Neuron (in vitro differentiated cells): ENCODE results near the gene MYLK4.
A peak's percentile ranks its signal among the peaks of the same experiment; 100 is the strongest.
"Not testable (repeated sequence)": the region's sequence is repeated elsewhere in the genome, so short reads cannot be mapped to it uniquely, and the experiment has no call there.

Source experiments
- H2AFZ ChIP-seq: one replicate; pipeline ENCODE4 v1.6.1; 2013; ENCODE audit warnings: low read depth, mild to moderate bottlenecking, inconsistent platforms, low read length, moderate library complexity
- H3K27me3 ChIP-seq: one replicate; pipeline ENCODE4 v1.6.1; 2013; ENCODE audit warnings: low read length; ENCODE audit not compliant: insufficient read depth
- H3K36me3 ChIP-seq: one replicate; pipeline ENCODE4 v1.6.1; 2013; ENCODE audit warnings: low read length; ENCODE audit not compliant: insufficient read depth
- H3K4me1 ChIP-seq: one replicate; pipeline ENCODE4 v1.6.1; 2013; ENCODE audit warnings: low read length; ENCODE audit not compliant: insufficient read depth
- H3K4me3 ChIP-seq: 2 replicates; pipeline ENCODE4 v1.5.1; 2013; ENCODE audit warnings: mild to moderate bottlenecking, low read length, moderate library complexity
- H3K9me3 ChIP-seq: one replicate; pipeline ENCODE4 v1.6.1; 2013; ENCODE audit warnings: low read length

Gene MYLK4

DNA sequence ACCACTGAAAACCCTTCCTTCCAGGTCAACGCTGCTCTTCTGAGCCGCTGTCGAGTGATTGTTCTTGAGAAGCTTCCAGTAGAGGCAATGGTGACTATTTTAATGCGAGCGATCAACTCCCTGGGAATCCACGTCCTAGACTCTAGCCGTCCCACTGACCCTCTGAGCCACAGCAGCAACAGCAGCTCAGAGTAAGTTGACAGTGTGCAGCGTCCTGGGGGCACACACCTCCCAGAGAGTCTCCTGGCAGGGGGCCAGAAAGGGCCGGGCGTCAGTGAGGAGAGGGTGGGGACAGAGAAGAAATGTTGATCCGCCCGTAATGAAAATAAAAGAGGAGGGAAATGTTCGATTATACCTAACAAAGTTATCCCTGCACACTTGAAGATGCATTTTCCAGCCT, 19.4 kb upstream of the MYLK4 start:
- Histone ChIP-seq H3K27me3 (no peaks in the 10 kb centered on the region), H3K4me1 (peaks cover 14% of the 10 kb centered on the region), H2AFZ (no peak overlapping the region), H3K4me3 (no peak overlapping the region), H3K9me3 (peaks cover 6% of the 10 kb centered on the region), H3K36me3 (peaks cover 40% of the 10 kb centered on the region)

DNA sequence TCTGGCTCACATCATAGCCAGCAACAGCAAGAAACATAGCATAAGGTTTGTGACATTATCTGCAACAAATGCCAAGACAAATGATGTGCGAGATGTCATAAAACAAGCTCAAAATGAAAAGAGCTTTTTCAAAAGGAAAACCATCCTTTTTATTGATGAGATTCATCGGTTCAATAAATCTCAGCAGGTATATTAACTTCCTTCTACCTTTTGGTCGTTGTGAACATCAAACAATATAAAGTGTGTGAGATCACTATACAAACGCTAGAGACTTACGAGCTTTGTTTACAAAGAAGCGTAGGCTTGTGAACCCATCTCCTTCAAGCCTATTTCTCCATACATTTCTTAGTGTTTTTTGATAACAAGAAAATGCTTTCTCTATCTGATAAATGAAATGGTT, 18.0 kb upstream of the MYLK4 start:
- Histone ChIP-seq H3K4me3 (no peak overlapping the region), H3K4me1 (peaks cover 18% of the 10 kb centered on the region), H3K36me3 (peaks cover 30% of the 10 kb centered on the region), H3K9me3 (peaks cover 3% of the 10 kb centered on the region), H2AFZ (no peak overlapping the region), H3K27me3 (no peaks in the 10 kb centered on the region)

- Histone ChIP-seq H3K4me3 (peak overlapping the region; percentile 69), H3K36me3 (peaks cover 23% of the 10 kb centered on the region), H3K27me3 (no peaks in the 10 kb centered on the region), H2AFZ (no peak overlapping the region), H3K4me1 (peaks cover 18% of the 10 kb centered on the region), H3K9me3 (peaks cover 3% of the 10 kb centered on the region)
These were observed 17.2 kb upstream of the MYLK4 start for GRCh38 chr6:2767657-2768524.

- Histone ChIP-seq H3K4me3 (peak overlapping the region; percentile 69), H3K9me3 (peaks cover 3% of the 10 kb centered on the region), H3K4me1 (peaks cover 18% of the 10 kb centered on the region), H3K36me3 (peaks cover 18% of the 10 kb centered on the region), H3K27me3 (no peaks in the 10 kb centered on the region), H2AFZ (no peak overlapping the region)
These were observed 16.3 kb upstream of the MYLK4 start for GRCh38 chr6:2766767-2767656.

- Histone ChIP-seq H3K4me3 (peak overlapping the region; percentile 69), H3K9me3 (peaks cover 3% of the 10 kb centered on the region), H3K36me3 (peaks cover 12% of the 10 kb centered on the region), H3K4me1 (peaks cover 18% of the 10 kb centered on the region), H2AFZ (peak overlapping the region; percentile 37), H3K27me3 (no peaks in the 10 kb centered on the region)
These were observed 15.4 kb upstream of the MYLK4 start for GRCh38 chr6:2765896-2766766.

DNA sequence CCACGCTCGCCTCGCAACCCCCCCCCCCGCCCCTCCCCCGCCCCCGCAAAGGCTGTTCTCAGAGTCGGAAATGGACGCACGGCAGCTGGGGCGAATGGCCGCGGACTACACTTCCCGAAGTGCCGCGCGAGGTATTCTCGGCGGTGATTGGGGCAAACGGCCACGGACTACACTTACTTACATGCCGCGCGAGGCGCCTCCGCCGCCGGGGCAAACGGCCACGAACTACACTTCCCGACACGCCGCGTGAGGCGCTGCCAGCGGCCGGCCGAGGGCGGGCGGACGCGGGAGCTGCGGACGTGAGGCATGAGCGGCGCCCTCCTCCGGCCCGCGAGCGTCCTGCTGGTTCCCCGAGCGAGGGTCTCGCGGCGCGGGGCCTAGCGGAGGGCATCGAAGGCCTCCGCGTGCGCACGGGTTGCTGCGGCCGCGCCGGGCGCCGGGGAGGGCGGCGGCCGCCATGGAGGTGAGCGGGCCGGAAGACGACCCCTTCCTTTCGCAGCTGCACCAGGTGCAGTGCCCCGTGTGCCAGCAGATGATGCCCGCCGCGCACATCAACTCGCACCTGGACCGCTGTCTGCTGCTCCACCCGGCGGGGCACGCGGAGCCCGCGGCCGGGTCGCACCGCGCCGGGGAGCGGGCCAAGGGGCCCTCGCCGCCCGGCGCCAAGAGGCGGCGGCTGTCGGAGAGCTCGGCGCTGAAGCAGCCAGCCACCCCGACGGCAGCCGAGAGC, 14.6 kb upstream of the MYLK4 start, which contains the start of gene WRNIP1:
TSS of gene WRNIP1 (plus strand) at position 228 of the 730 bp plus-strand sequence. CDS start at position 458, 230 bp downstream.
- Histone ChIP-seq H3K36me3 (peaks cover 6% of the 10 kb centered on the region), H2AFZ (peak within 1 kb of the TSS; percentile 96), H3K4me1 (peaks cover 18% of the 10 kb centered on the region), H3K9me3 (peaks cover 3% of the 10 kb centered on the region), H3K4me3 (peak within 1 kb of the TSS; percentile 89), H3K27me3 (no peaks in the 10 kb centered on the region)

DNA sequence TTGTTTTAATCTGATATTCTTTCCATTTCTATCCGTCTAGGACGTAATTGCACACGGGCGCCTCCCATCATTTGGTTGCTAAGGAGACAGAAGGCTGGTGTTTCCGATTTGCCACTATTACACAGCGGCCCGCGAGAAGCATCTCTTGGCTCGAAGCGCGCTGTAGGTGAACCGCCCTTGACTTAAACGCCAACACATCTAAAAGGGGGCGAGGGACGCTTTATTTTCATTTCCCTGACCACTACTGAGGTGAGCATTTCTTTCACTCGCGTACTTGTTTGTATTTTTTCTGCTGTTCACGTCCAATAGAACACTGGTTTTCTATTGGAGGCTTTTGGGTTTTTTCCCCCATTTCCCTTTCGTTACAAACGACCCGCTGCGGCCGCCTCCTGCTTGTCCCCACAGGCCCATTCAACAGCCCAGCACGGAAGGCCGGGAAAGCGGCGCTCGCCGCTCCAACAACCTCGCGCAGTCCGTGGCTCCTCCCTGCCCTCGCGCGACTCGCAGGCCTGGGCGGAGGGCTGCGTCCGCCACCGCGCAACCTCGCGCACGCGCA, 14.0 kb upstream of the MYLK4 start:
- Histone ChIP-seq H3K9me3 (no peaks in the 10 kb centered on the region), H2AFZ (peak overlapping the region; percentile 96), H3K27me3 (no peaks in the 10 kb centered on the region), H3K4me1 (peaks cover 18% of the 10 kb centered on the region), H3K36me3 (no peaks in the 10 kb centered on the region), H3K4me3 (peak overlapping the region; percentile 89)

DNA sequence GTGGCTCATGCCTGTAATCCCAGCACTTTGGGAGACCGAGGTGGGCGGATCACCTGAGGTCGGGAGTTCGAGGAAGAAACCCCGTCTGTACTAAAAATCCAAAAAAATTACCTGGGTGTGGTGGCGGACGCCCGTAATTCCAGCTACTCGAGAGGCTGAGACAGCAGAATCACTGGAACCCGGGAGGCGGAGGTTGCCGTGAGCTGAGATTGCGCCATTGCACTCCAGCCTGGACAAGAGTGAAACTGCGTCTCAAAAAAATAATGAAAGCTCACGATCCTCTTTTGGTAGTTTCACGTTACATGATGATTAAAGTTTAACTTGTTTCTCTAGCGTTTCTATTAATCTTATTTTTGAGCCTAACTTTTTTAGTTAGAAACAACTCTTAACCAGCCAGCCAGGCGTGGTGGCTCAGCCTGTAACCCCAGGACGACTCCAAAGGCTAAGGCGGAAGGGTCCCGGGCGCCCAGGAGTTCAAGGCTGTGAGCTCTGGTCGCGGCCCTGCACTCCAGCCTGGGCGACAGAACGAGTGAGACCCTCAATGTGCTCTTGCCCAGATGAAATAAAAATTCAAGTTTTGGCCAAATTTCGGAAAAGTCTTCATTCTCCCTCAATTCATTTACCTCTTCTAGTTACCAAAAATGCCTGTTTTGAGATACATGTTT, 13.3 kb upstream of the MYLK4 start:
- Histone ChIP-seq H3K27me3 (no peaks in the 10 kb centered on the region), H3K36me3 (no peaks in the 10 kb centered on the region), H3K4me3 (peak overlapping the region; percentile 89), H3K4me1 (peaks cover 18% of the 10 kb centered on the region), H3K9me3 (no peaks in the 10 kb centered on the region), H2AFZ (peak overlapping the region; percentile 96)

DNA sequence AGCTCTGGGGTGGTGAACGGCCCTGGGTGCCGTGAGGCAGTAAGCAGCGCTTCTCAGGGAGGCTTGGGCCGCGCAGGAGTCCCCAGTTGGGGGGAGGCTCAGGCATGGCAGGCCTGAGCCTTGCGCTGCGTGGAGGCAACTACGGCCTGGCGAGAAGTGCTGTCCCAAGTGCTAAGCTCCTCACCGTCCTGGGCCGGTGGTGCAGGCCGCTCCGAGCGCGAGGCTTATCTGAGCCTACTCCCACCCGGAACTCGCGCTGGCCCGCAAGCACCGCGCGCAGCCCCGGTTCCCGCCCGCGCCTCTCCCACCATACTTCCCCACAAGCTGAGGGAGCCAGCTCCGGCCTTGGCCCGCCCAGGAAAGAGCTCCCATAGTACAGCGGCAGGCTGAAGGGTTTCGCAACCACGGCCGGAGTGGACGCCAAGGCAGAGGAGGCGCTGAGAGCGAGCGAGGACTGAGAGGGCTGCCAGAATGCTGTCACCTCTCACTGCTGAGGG, 12.7 kb upstream of the MYLK4 start:
- Histone ChIP-seq H3K4me1 (peaks cover 18% of the 10 kb centered on the region), H3K36me3 (no peaks in the 10 kb centered on the region), H2AFZ (no peak overlapping the region), H3K9me3 (no peaks in the 10 kb centered on the region), H3K27me3 (no peaks in the 10 kb centered on the region), H3K4me3 (no peak overlapping the region)

- H3K27me3 ChIP-seq, H3K9me3 ChIP-seq, H3K4me3 ChIP-seq, H3K36me3 ChIP-seq, H2AFZ ChIP-seq: not testable (repeated sequence)
- peaks cover 15% of the 10 kb centered on the region for H3K4me1 ChIP-seq
These were observed 12.1 kb upstream of the MYLK4 start for GRCh38 chr6:2762868-2763267.
